AG09319 (cell line): ENCODE results near the gene WARS2.
A peak's percentile ranks its signal among the peaks of the same experiment; 100 is the strongest.

ENCODE experiments used
- DNase-seq: peaks from one replicate; pipeline ENCODE4 v3.0.0-alpha.2; 2010; ENCODE audit warnings: low read depth; ENCODE audit errors: extremely low read depth
- CTCF ChIP-seq: IDR thresholded peaks from 2 replicates; pipeline ENCODE4 v1.5.1; 2011; ENCODE audit warnings: low read depth, mild to moderate bottlenecking, inconsistent platforms, low read length, moderate library complexity

WARS2 gene

GRCh38 chr1:119011116-119011515 is 129.3 kb downstream of the WARS2 start:
- no peak for DNase-seq
- no peak for TF ChIP-seq CTCF

GRCh38 chr1:119010201-119010600 is 130.3 kb downstream of the WARS2 start:
- no peak for TF ChIP-seq CTCF
- DNase-seq, result no peak

- no peak for DNase-seq
- TF ChIP-seq CTCF, result no peak
These were observed 131.2 kb downstream of the WARS2 start for GRCh38 chr1:119009312-119009655.

DNA sequence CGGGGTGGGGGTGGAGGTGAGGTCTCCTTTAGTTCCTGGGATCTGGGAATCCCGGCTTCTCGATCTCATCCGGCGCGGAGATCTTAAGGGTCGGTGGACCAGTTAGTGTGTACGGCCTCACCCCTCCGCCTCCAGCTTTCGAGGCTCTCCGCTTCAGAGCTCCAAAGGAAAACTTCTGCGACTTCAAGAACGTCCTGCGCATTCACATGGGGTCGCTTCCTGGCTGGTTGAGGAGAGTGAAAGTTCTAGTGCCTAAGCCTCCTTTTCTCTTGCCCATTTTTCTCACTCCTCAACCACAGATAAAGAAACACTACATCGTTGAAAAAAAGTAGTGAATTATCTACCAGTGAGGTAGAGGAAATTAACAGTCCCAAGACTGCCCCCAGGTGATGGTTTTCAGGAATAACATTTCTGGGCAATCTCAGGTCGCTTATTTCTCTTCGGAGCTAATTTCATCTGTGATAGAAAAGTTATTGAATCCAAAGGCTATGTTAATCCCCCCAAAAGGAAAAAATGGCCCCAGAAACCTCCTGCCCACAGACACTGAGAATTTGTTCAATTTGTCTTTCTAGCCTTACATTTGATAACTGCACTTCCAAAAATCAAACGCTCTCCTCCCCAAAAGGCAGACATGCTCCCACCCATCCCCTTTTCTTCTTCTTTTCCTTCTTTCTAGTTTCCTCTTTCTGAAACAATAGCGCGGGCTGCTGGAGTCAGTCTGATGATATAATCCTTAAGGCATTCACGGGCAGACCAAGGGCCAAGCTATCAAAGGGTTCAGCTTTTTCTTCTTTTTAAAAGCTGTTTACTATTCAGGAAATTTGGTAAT is 131.8 kb downstream of the WARS2 start:
- DNase-seq, result no peak

GRCh38 chr1:119007670-119008482 is 132.6 kb downstream of the WARS2 start:
- no peak for DNase-seq
- TF ChIP-seq CTCF, result no peak

More for the DNA sequence above, 131.8 kb downstream of the WARS2 start:
- peak; percentile 55 for TF ChIP-seq CTCF

GRCh38 chr1:119007339-119007669 is 133.1 kb downstream of the WARS2 start:
- no peak for TF ChIP-seq CTCF
- no peak for DNase-seq

DNA sequence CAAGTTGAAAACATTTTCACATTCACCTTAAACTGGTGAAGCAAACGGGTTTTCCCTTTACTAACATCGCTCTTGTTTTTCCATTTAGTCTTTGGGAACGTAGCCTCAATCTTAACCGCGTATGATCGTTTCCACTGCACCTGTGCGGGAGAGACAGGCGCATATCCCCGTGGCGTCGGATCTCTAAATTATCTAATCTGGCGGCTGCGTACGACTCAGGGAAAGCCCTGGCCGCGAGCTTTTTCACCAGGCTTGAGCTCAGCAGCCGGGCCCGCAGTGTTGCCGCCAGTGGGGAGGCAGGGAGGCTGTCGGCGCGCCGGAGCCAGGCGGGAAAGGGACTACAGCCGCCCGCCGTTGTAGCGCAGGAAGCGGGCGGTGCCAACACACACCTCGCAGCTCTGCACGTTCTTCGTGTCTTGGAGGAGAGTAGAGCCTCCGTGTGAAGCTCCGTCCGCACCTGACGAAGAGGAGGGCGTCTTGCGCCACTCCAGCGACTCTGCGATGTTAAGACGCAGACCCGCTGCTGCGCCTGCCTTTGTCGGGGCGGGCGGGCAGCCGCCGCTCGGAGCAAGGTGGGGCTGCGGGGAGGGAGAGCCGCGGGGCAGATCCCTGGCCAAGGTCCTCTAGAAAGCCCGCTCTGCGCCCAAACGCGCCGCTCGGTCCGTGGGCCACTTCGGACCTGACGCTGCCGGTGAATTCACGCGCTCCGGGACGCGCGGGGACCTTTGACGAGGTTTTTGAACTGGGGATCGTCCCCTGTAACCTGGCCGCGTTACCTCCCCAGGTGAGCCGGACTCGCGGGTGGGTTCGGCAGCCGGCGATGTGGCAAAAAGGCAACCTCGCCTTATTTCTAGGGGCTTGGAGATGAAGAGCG is 133.8 kb downstream of the WARS2 start:
- no peak for TF ChIP-seq CTCF
- no peak for DNase-seq
